ENCODE data around the gene TAF4. TPM values are rescaled to one million over a fixed set of nuclear protein-coding genes. Genes with fewer than 3 reads are reported as not detected.

Gene TAF4
- total RNA-seq, 6 experiments from 2014 or later = 9.0 to 13.0 (median 11.3) TPM

DNA sequence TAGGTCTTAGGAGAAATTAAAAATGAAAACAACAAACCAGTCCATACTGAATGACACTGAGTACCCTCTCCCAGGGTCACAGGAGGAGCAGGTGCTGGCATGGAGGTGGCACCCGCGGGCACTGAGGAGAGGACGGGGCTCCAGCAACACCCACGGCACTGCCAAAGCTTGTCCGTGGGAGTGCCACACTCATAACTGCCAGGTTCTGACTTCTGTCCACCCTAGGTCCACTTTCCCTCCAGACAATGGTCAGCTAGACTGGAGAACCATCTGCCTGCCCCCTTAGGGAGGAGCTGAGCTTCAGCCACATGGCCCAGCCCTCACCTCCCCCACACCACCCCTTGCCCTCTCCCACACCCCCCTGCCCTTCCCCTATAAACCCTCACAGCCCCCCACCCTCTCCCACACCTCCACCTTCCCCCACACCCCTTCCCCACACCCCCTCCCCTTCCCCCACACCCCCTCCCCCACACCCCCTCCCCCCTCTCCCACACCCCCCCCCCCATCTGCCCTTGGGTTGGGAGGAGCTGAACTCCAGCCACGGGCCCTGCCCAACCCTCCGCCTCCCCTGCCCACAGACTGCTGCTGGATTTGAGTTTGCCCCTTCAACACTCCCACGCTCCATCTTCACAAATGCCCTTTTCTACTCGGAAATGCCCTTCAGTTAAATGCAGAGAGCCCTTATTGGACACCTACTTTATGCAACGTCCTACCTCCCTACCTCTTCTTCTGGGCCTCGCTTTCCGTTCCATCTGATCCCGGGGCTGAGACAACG, 129.6 kb downstream of the TAF4 start:
- Histone ChIP-seq H3K27me3 (no peaks in the 10 kb centered on the region), H3K36me3 (no peaks in the 10 kb centered on the region), H3K4me1 (no peaks in the 10 kb centered on the region), H3K9me3 (no peaks in the 10 kb centered on the region), H3K27ac (no peak overlapping the region), H3K4me3 (no peak overlapping the region)
- peak in 2 of 3 donors; percentile 23 to 25 for DNase-seq
- WGBS (ENCODE audit: insufficient coverage, low coverage, low lambda C conversion rate, missing lambda C conversion rate) = 77% methylated on average over 10 of the region's 14 CpGs
- TF ChIP-seq, protein P1, sequence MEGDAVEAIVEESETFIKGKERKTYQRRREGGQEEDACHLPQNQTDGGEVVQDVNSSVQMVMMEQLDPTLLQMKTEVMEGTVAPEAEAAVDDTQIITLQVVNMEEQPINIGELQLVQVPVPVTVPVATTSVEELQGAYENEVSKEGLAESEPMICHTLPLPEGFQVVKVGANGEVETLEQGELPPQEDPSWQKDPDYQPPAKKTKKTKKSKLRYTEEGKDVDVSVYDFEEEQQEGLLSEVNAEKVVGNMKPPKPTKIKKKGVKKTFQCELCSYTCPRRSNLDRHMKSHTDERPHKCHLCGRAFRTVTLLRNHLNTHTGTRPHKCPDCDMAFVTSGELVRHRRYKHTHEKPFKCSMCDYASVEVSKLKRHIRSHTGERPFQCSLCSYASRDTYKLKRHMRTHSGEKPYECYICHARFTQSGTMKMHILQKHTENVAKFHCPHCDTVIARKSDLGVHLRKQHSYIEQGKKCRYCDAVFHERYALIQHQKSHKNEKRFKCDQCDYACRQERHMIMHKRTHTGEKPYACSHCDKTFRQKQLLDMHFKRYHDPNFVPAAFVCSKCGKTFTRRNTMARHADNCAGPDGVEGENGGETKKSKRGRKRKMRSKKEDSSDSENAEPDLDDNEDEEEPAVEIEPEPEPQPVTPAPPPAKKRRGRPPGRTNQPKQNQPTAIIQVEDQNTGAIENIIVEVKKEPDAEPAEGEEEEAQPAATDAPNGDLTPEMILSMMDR (IDR thresholded peaks at IDR 0.05) = no peak
- TF ChIP-seq POLR2A (IDR thresholded peaks at IDR 0.05) = no peak
- ATAC-seq = no peak
- intact Hi-C loops (cut with DNase I) = no loop called here

DNA sequence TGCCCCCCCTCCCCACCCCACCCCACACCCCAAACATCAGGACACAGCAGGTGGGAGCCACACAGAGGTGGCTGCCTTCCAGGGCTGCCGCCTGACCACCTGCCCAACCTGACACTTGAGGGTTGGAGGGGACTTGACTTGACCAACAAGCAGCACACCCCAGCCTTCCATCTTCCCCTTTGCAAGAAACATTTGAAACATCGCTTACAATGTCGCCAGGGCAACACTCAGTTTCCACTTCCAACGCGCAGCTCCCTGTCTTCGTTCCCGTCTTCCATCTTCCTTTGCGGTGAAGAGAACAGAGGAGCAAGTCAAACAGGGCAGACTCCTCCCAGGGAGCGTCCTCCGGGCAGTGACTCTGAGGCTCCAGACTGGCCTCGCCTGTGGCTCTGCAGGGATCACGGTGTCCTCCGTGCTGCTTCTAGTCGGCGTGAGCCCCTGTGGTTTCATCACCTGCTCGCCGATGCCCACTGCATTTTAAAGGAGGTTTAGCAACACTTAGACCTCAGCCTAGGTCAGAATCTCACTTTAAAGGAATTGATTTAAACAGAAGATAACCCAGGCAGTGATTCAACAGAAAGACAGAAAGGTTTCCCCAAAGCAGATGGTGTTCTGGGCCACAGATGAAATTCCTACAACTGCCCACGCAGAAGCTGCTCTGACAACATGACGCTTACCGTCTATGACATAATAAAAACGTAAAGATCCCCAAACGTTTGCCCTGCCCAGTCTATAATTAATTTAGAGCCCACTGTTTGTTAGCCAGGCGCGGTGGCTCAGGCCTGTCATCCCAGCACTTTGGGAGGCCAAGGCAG, 130.8 kb downstream of the TAF4 start:
- WGBS (ENCODE audit: insufficient coverage, low coverage, low lambda C conversion rate, missing lambda C conversion rate) = 44% methylated on average over 23 of the region's 24 CpGs
- DNase-seq (peak in 1 of 3 donors; percentile 24), ATAC-seq (no peak)
- Histone ChIP-seq H3K4me1 (no peaks in the 10 kb centered on the region), H3K36me3 (no peaks in the 10 kb centered on the region), H3K27ac (no peak overlapping the region), H3K27me3 (no peaks in the 10 kb centered on the region), H3K4me3 (no peak overlapping the region), H3K9me3 (no peaks in the 10 kb centered on the region)
- intact Hi-C loops (cut with DNase I) = no loop called here
- TF ChIP-seq, protein P1 (IDR thresholded peaks at IDR 0.05) = no peak
- no peak for TF ChIP-seq POLR2A (IDR thresholded peaks at IDR 0.05)

DNA sequence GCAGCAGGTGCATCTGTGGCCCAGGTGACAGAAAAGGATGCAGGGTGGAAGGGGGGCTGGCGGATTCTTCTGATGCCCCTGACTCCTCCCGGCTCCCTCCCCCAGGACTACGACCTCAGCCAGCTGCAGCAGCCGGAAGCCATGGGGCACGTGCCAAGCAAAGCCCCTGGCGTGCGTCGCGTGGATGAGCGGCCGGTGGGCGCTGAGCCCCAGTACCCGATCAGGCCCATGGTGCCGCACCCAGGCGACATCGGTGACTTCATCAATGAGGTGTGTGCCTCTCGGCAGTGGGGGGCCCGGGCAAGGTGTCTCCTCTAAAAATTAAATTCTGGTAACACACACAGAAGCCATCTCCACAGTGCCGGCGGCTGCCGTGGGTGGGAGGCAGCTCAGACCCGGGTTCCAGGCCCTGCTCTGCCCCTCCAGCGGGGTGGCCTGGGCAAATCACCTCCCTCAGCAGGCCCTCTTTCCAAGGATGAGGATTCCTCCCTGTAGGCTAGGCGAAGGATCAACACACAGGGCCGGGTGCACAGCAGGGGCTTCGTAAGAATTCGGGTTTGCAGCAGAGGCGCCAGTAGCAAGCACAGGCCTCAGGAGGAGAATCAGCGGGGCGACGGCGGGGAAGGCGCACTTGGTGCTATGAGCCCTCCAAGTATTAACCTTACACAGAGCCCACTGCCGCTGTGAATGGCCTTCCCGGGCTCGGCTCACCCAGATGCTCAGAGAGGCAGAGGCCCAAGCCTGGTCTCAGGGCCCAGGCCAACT, 131.5 kb downstream of the TAF4 start:
- WGBS (ENCODE audit: insufficient coverage, low coverage, low lambda C conversion rate, missing lambda C conversion rate) = 60% methylated on average over 2 of the region's 36 CpGs
- intact Hi-C loops (cut with DNase I) = no loop called here
- peak in 2 of 3 donors; percentile 25 to 37 for DNase-seq

DNA sequence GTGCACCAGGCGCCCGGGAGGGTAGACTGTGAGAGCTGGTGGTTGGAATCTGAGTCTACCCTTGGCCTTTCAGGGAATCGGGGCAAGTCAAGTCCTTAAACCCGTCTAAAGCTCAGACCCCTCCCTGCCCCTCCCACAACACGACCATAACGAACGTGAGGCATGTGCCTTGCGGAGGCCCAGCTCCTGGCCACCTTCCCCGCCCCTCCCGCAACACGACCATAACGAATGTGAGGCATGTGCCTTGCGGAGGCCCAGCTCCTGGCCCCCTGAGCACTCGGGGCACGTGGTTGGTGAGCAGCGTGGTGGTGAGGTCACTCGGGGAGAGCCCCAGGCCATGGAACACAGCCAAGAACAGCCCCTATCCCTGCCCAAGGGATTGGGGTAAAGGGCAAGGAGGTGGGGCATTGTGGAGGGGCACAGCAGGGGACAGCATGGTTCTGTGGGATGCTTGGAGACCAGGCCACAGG, 132.2 kb downstream of the TAF4 start:
- no peak overlapping the region for H3K4me3 ChIP-seq
- no peak overlapping the region for H3K27ac ChIP-seq
- no peaks in the 10 kb centered on the region for H3K36me3 ChIP-seq
- TF ChIP-seq POLR2A (IDR thresholded peaks at IDR 0.05) = no peak
- TF ChIP-seq, protein P1 (IDR thresholded peaks at IDR 0.05) = no peak
- H3K27me3 ChIP-seq = no peaks in the 10 kb centered on the region
- intact Hi-C loops (cut with DNase I) = no loop called here
- H3K4me1 ChIP-seq = no peaks in the 10 kb centered on the region
- 34% methylated on average over 4 of the region's 17 CpGs for WGBS (ENCODE audit: insufficient coverage, low coverage, low lambda C conversion rate, missing lambda C conversion rate)
- ATAC-seq (no peak), DNase-seq (peak in 2 of 3 donors; percentile 33 to 40)
- no peaks in the 10 kb centered on the region for H3K9me3 ChIP-seq

More for the DNA sequence above, 131.5 kb downstream of the TAF4 start:
- no peaks in the 10 kb centered on the region for H3K36me3 ChIP-seq
- TF ChIP-seq, protein P1 (IDR thresholded peaks at IDR 0.05) = no peak
- TF ChIP-seq POLR2A (IDR thresholded peaks at IDR 0.05) = no peak
- H3K4me3 ChIP-seq = no peak overlapping the region
- no peaks in the 10 kb centered on the region for H3K27me3 ChIP-seq
- no peaks in the 10 kb centered on the region for H3K9me3 ChIP-seq
- H3K27ac ChIP-seq = no peak overlapping the region
- ATAC-seq = no peak
- H3K4me1 ChIP-seq = no peaks in the 10 kb centered on the region
